WTC11 (cell line): ENCODE measurements around the gene SLC7A4. TPM values are rescaled to one million over a fixed set of nuclear protein-coding genes. Genes with fewer than 3 reads are reported as not detected.

Experiments
- ATAC-seq: fragments of 200-7000 bp; cut with Tn5 transposase; 2 replicates; pipeline ENCODE4 v1.10.0; 2021; ENCODE audit warnings: mild to moderate bottlenecking, moderate library complexity
- CTCF ChIA-PET: fragments of 300-600 bp; sonication (Branson Sonifier 250); formaldehyde crosslinking; loops from one replicate; lab custom pipeline; 2021; ENCODE audit warnings: antibody characterized with exemption; lab: Charles Lee
- POLR2A ChIA-PET: fragments of 350-600 bp; sonication (Branson Sonifier 250); formaldehyde crosslinking; loops from one replicate; lab custom pipeline; 2021; ENCODE audit warnings: antibody characterized with exemption; lab: Charles Lee
- DNase-seq: peaks from one replicate; pipeline ENCODE4 v3.0.0; 2021; ENCODE audit warnings: low spot score
- H3K27ac Mint-ChIP-seq: 2 replicates; pipeline ENCODE4 v1.8.0; 2021; ENCODE audit warnings: mixed read lengths
- H3K27me3 Mint-ChIP-seq: 2 replicates; pipeline ENCODE4 v1.8.0; 2021; ENCODE audit warnings: low read depth, mild to moderate bottlenecking, moderate library complexity, mixed read lengths
- H3K36me3 Mint-ChIP-seq: 2 replicates; pipeline ENCODE4 v1.8.0; 2021; ENCODE audit warnings: mixed read lengths
- H3K4me1 Mint-ChIP-seq: 2 replicates; pipeline ENCODE4 v1.8.0; 2022; ENCODE audit warnings: mixed read lengths
- H3K4me3 Mint-ChIP-seq: 2 replicates; pipeline ENCODE4 v1.8.0; 2021; ENCODE audit warnings: mild to moderate bottlenecking, moderate library complexity, mixed read lengths
- H3K9me3 Mint-ChIP-seq: 2 replicates; pipeline ENCODE4 v1.8.0; 2021; ENCODE audit warnings: mixed read lengths
- CBFB ChIP-seq: sonication (generic); formaldehyde crosslinking; IDR thresholded peaks from 2 replicates; pipeline ENCODE4 v1.8.1; 2022; ENCODE audit warnings: mild to moderate bottlenecking, low read depth, missing genetic modification reagents
- CREB1 ChIP-seq: sonication (generic); formaldehyde crosslinking; IDR thresholded peaks from 2 replicates; pipeline ENCODE4 v1.8.0; 2023; ENCODE audit warnings: mild to moderate bottlenecking, missing genetic modification reagents
- CTCF ChIP-seq: fragments of 200-600 bp; IDR thresholded peaks from 2 replicates; pipeline ENCODE4 v1.8.0; 2022; ENCODE audit warnings: antibody characterized with exemption
- ETV6 ChIP-seq: sonication (generic); formaldehyde crosslinking; IDR thresholded peaks from 2 replicates; pipeline ENCODE4 v1.8.1; 2022; ENCODE audit warnings: mild to moderate bottlenecking, missing genetic modification reagents
- FOXK1 ChIP-seq: sonication (generic); formaldehyde crosslinking; IDR thresholded peaks from 2 replicates; pipeline ENCODE4 v1.8.0; 2022; ENCODE audit warnings: mild to moderate bottlenecking, moderate library complexity, missing genetic modification reagents
- FOXP1 ChIP-seq: sonication (generic); formaldehyde crosslinking; IDR thresholded peaks from 2 replicates; pipeline ENCODE4 v1.8.0; 2022; ENCODE audit warnings: missing genetic modification reagents, mild to moderate bottlenecking, moderate library complexity, borderline replicate concordance
- GTF2I ChIP-seq: fragments of 250-450 bp; sonication (Bioruptor Pico); conservative IDR thresholded peaks from 2 replicates; pipeline ENCODE4 v1.4.0; 2021; ENCODE audit warnings: mild to moderate bottlenecking
- HMGA2 ChIP-seq: fragments of 250-450 bp; sonication (Bioruptor Pico); IDR thresholded peaks from 2 replicates; pipeline ENCODE4 v1.4.0; 2021; ENCODE audit warnings: mild to moderate bottlenecking, moderate library complexity
- IRF1 ChIP-seq: sonication (generic); formaldehyde crosslinking; IDR thresholded peaks from 2 replicates; pipeline ENCODE4 v1.8.0; 2023; ENCODE audit warnings: missing genetic modification reagents
- NR2C2 ChIP-seq: sonication (generic); formaldehyde crosslinking; IDR thresholded peaks from 2 replicates; pipeline ENCODE4 v1.8.0; 2022; ENCODE audit warnings: mild to moderate bottlenecking, missing genetic modification reagents
- PRRX2 ChIP-seq: fragments of 250-450 bp; sonication (Bioruptor Pico); IDR thresholded peaks from 2 replicates; pipeline ENCODE4 v1.8.0; 2021; ENCODE audit warnings: mild to moderate bottlenecking
- SMAD3 ChIP-seq: sonication (generic); formaldehyde crosslinking; IDR thresholded peaks from 2 replicates; pipeline ENCODE4 v1.8.0; 2022; ENCODE audit warnings: missing genetic modification reagents, mild to moderate bottlenecking, borderline replicate concordance
- SMAD4 ChIP-seq: sonication (generic); formaldehyde crosslinking; IDR thresholded peaks from 2 replicates; pipeline ENCODE4 v1.8.0; 2022; ENCODE audit warnings: mild to moderate bottlenecking, missing genetic modification reagents
- SOX15 ChIP-seq: fragments of 250-450 bp; sonication (Bioruptor Pico); IDR thresholded peaks from 2 replicates; pipeline ENCODE4 v1.9.0; 2021; ENCODE audit warnings: mild to moderate bottlenecking
- SP1 ChIP-seq: sonication (generic); formaldehyde crosslinking; conservative IDR thresholded peaks from 2 replicates; pipeline ENCODE4 v1.8.1; 2022; ENCODE audit warnings: missing genetic modification reagents
- TEAD4 ChIP-seq: sonication (generic); formaldehyde crosslinking; IDR thresholded peaks from 2 replicates; pipeline ENCODE4 v1.8.0; 2022; ENCODE audit warnings: mild to moderate bottlenecking, missing genetic modification reagents
- ZNF219 ChIP-seq: sonication (generic); formaldehyde crosslinking; IDR thresholded peaks from 2 replicates; pipeline ENCODE4 v1.8.0; 2023; ENCODE audit warnings: missing genetic modification reagents, mild to moderate bottlenecking, borderline replicate concordance
- ZNF396 ChIP-seq: fragments of 250-450 bp; sonication (Bioruptor Pico); IDR thresholded peaks from 2 replicates; pipeline ENCODE4 v1.8.0; 2021; ENCODE audit warnings: mild to moderate bottlenecking, moderate library complexity, borderline replicate concordance
- ZNF512 ChIP-seq: sonication (generic); formaldehyde crosslinking; IDR thresholded peaks from 2 replicates; pipeline ENCODE4 v1.8.1; 2022; ENCODE audit warnings: missing genetic modification reagents, borderline replicate concordance
- total RNA-seq: library from RNA; stranded (reverse); gene quantifications from 3 replicates; pipeline ENCODE4 v1.2.3, GENCODE V29; 2021
- TF ChIP-seq, protein P1 (sequence below): sonication (generic); formaldehyde crosslinking; IDR thresholded peaks from 2 replicates; pipeline ENCODE4 v1.8.0; 2022; ENCODE audit warnings: mild to moderate bottlenecking, missing genetic modification reagents
- TF ChIP-seq, protein P2 (sequence below): sonication (generic); formaldehyde crosslinking; IDR thresholded peaks from 2 replicates; pipeline ENCODE4 v1.8.1; 2023; ENCODE audit warnings: mild to moderate bottlenecking, missing genetic modification reagents

SLC7A4 gene
- total RNA-seq, 1 experiment from 2014 or later: 0.37 TPM

DNA sequence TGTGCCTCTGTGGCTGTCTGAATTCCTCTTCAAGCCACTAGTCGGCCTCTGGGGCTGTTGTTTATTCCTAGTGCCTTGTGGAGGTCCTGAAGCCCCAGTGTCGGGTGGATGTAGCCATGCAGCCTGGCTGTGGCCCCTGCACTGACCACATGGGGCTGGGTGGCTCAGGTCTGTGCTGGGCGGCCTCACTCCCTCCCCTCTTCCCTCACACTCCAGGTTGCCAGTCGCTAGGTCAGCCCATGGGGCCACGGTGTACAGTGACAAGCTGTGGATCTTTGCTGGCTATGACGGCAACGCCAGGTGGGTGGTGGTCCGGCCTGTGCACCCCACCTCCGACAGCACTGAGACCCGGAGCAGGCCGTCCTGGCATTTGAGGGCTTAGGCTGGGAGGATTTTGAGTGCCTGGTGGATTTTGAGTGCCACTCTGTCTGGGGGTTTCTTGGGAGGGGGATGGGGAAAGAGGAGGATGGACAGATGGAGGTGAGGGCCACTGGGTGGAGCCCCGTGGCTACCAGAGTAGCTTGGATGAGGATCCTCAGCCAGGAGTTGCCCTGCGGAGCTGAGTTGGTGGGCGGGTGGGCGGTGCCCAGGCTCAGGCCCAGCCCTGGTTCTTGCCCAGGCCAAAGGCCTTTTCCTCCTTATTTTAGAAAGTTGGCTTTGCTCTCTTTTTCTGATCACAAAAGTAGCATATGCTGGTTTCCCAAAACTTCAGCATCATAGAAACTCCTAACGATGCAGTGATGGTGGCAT lies 43.6 kb downstream of the SLC7A4 start:
- H3K4me3 Mint-ChIP-seq: no peak overlapping the region
- ChIA-PET POLR2A (no interaction called here), CTCF (interaction anchor here (0.7 to 2.6 kb wide), 3 partner anchors 28 to 103 kb away, joined by 3 to 8 read pairs (median 3); no protein-coding TSS in a partner anchor)
- H3K36me3 Mint-ChIP-seq: peaks cover 18% of the 10 kb centered on the region
- DNase-seq: no peak
- H3K27ac Mint-ChIP-seq: no peak overlapping the region
- ATAC-seq: peak; percentile 64
- TF ChIP-seq ZNF396 (CRISPR knock-in tag): no peak
- TF ChIP-seq FOXP1 (CRISPR knock-in tag): no peak
- TF ChIP-seq ETV6 (CRISPR knock-in tag): no peak
- TF ChIP-seq SP1 (CRISPR knock-in tag): no peak
- H3K27me3 Mint-ChIP-seq: no peaks in the 10 kb centered on the region; the same call in 1 of the 2 replicates
- no peaks in the 10 kb centered on the region for H3K9me3 Mint-ChIP-seq
- H3K4me1 Mint-ChIP-seq: no peaks in the 10 kb centered on the region

DNA sequence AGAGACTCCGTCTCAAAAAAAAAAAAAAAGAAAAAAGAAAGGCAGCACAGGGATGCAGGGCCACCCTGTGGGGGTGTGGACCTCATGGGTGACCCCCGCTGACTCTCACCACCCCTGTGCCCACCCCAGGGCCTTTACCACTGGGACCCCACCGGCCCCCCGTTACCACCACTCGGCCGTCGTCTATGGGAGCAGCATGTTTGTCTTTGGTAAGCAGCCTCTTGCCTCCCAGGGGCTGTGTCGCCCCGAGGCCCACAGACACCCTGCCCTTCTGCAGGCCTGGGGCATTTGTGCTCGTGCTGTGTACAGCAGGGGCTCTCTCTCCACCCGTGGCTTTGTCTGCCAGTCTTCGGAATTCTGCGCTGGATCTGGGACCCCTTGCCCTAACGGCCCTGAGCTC lies 45.0 kb downstream of the SLC7A4 start:
- H3K27me3 Mint-ChIP-seq: peaks cover 3% of the 10 kb centered on the region
- POLR2A ChIA-PET: no interaction called here
- ATAC-seq (no peak), DNase-seq (no peak)
- TF ChIP-seq PRRX2 (CRISPR knock-in tag) (no peak), CREB1 (CRISPR knock-in tag) (no peak)
- TF ChIP-seq, protein P1, sequence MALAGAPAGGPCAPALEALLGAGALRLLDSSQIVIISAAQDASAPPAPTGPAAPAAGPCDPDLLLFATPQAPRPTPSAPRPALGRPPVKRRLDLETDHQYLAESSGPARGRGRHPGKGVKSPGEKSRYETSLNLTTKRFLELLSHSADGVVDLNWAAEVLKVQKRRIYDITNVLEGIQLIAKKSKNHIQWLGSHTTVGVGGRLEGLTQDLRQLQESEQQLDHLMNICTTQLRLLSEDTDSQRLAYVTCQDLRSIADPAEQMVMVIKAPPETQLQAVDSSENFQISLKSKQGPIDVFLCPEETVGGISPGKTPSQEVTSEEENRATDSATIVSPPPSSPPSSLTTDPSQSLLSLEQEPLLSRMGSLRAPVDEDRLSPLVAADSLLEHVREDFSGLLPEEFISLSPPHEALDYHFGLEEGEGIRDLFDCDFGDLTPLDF: no peak
- H3K9me3 Mint-ChIP-seq: no peaks in the 10 kb centered on the region
- H3K36me3 Mint-ChIP-seq: peaks cover 19% of the 10 kb centered on the region
- peaks cover 6% of the 10 kb centered on the region for H3K4me1 Mint-ChIP-seq
- H3K4me3 Mint-ChIP-seq: no peak overlapping the region
- no peak overlapping the region for H3K27ac Mint-ChIP-seq
- CTCF ChIA-PET: no interaction called here

- TF ChIP-seq ZNF512 (CRISPR knock-in tag): no peak
- no peak for TF ChIP-seq PRRX2 (CRISPR knock-in tag)
- TF ChIP-seq NR2C2 (CRISPR knock-in tag): no peak
- no peak for TF ChIP-seq SOX15
- no peak for TF ChIP-seq GTF2I (CRISPR knock-in tag)
- TF ChIP-seq FOXK1 (CRISPR knock-in tag): no peak
- no peak for TF ChIP-seq CBFB (CRISPR knock-in tag)
- no peak for TF ChIP-seq HMGA2 (CRISPR knock-in tag)
- TF ChIP-seq, protein P2, sequence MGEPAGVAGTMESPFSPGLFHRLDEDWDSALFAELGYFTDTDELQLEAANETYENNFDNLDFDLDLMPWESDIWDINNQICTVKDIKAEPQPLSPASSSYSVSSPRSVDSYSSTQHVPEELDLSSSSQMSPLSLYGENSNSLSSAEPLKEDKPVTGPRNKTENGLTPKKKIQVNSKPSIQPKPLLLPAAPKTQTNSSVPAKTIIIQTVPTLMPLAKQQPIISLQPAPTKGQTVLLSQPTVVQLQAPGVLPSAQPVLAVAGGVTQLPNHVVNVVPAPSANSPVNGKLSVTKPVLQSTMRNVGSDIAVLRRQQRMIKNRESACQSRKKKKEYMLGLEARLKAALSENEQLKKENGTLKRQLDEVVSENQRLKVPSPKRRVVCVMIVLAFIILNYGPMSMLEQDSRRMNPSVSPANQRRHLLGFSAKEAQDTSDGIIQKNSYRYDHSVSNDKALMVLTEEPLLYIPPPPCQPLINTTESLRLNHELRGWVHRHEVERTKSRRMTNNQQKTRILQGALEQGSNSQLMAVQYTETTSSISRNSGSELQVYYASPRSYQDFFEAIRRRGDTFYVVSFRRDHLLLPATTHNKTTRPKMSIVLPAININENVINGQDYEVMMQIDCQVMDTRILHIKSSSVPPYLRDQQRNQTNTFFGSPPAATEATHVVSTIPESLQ: no peak
- TF ChIP-seq SMAD4 (CRISPR knock-in tag): no peak
- TF ChIP-seq SMAD3 (CRISPR knock-in tag): no peak
- no peak for TF ChIP-seq IRF1
- no peak for TF ChIP-seq TEAD4 (CRISPR knock-in tag)
- no peak for TF ChIP-seq ZNF219 (CRISPR knock-in tag)
- no peak for TF ChIP-seq CTCF
- Mint-ChIP-seq H3K4me1 (peaks cover 10% of the 10 kb centered on the region), H3K9me3 (no peaks in the 10 kb centered on the region), H3K4me3 (no peak overlapping the region), H3K27ac (no peak overlapping the region), H3K27me3 (peaks cover 6% of the 10 kb centered on the region), H3K36me3 (peaks cover 19% of the 10 kb centered on the region)
- no peak for ATAC-seq
- ChIA-PET CTCF (no interaction called here), POLR2A (no interaction called here)
- no peak for DNase-seq
These were observed 46.0 kb downstream of the SLC7A4 start for GRCh38 chr22:20986365-20986764.
